ENCODE results near the gene DET1. TPM values are rescaled to one million over a fixed set of nuclear protein-coding genes. Genes with fewer than 3 reads are reported as not detected.
A peak's percentile ranks its signal among the peaks of the same experiment; 100 is the strongest.

The DET1 gene
- total and polyA plus RNA-seq, 2 of the 13 experiments (the other 11 are each of a cell fraction or from before 2014, with no cell fraction given): 2.2 to 4.2 TPM

- TF ChIP-seq PAXIP1 (CRISPR knock-in tag; conservative IDR thresholded peaks at IDR 0.05) (0 out of 2 replicates have a peak, but pooled peaks have one; percentile 19), ZBTB44 (CRISPR knock-in tag; IDR thresholded peaks at IDR 0.05) (no peak), TOE1 (CRISPR knock-in tag; IDR thresholded peaks at IDR 0.05) (no peak), SSRP1 (CRISPR knock-in tag; IDR thresholded peaks at IDR 0.05) (no peak), RORA (CRISPR knock-in tag; IDR thresholded peaks at IDR 0.05) (no peak), CBFB (CRISPR knock-in tag; IDR thresholded peaks at IDR 0.05) (peak; percentile 59; the same call in 1 of the 2 replicates), ZNF431 (CRISPR knock-in tag; IDR thresholded peaks at IDR 0.05; ENCODE audit: borderline replicate concordance, low read depth) (no peak), MAF1 (CRISPR knock-in tag; IDR thresholded peaks at IDR 0.05; ENCODE audit: borderline replicate concordance) (no peak), TRAFD1 (CRISPR knock-in tag; IDR thresholded peaks at IDR 0.05; ENCODE audit: borderline replicate concordance) (no peak), CAMTA2 (CRISPR knock-in tag; IDR thresholded peaks at IDR 0.05; ENCODE audit: borderline replicate concordance) (no peak), MAX (IDR thresholded peaks at IDR 0.05) (no peak), RARG (CRISPR knock-in tag; IDR thresholded peaks at IDR 0.05; ENCODE audit: low read depth) (no peak), ETV6 (CRISPR knock-in tag; conservative IDR thresholded peaks at IDR 0.05) (0 out of 2 replicates have a peak, but pooled peaks have one; percentile 42), MBD4 (IDR thresholded peaks at IDR 0.05; ENCODE audit: borderline replicate concordance, low read length) (no peak), CEBPZ (IDR thresholded peaks at IDR 0.05; ENCODE audit: low read length) (no peak), RBM39 (IDR thresholded peaks at IDR 0.05; ENCODE audit: low read depth, low read length, poor library complexity, severe bottlenecking) (no peak), CHD4 (IDR thresholded peaks at IDR 0.05; ENCODE audit: borderline replicate concordance, low read length) (no peak), ZNF724P (CRISPR knock-in tag; IDR thresholded peaks at IDR 0.05; ENCODE audit: borderline replicate concordance) (no peak)
These were observed at the start of gene DET1 (continued) for GRCh38 chr15:88546248-88547129.
